NCI-H748 (cell line): ENCODE measurements around the gene JHY.
"Not testable (repeated sequence)": the region's sequence is repeated elsewhere in the genome, so short reads cannot be mapped to it uniquely, and the experiment has no call there.

Experiments
- DNase-seq: peaks from one replicate; lab custom pipeline; 2025; ENCODE audit not compliant: unreplicated experiment; lab: John Stamatoyannopoulos, UW

Gene JHY

GRCh38 chr11:122882189-122882856, at the start of gene JHY:
Gene JHY (plus strand): TSS chr11:122882759. CDS start chr11:122885850, 3,091 bp downstream.
- DNase-seq: peak; percentile 3

GRCh38 chr11:122833846-122834464, 48.6 kb upstream of the JHY start:
- DNase-seq: no peak

- DNase-seq: no peak
Measured at GRCh38 chr11:122836916-122837315, 45.6 kb upstream of the JHY start.

GRCh38 chr11:122837528-122838346, 44.8 kb upstream of the JHY start:
- no peak for DNase-seq

- peak; percentile 77 for DNase-seq
Measured at GRCh38 chr11:122843281-122844141, 39.0 kb upstream of the JHY start.

- DNase-seq: no peak
Measured at GRCh38 chr11:122847466-122847865, 35.1 kb upstream of the JHY start.

- DNase-seq: no peak
Measured at GRCh38 chr11:122848186-122848585, 34.4 kb upstream of the JHY start.

GRCh38 chr11:122850076-122850631, 32.4 kb upstream of the JHY start:
- DNase-seq: no peak

GRCh38 chr11:122851366-122851966, 31.1 kb upstream of the JHY start:
- DNase-seq: peak; percentile 19

- no peak for DNase-seq
Measured at GRCh38 chr11:122852074-122852795, 30.3 kb upstream of the JHY start.

GRCh38 chr11:122852796-122853160, 29.8 kb upstream of the JHY start:
- no peak for DNase-seq

GRCh38 chr11:122853261-122853660, 29.3 kb upstream of the JHY start:
- DNase-seq: no peak

- DNase-seq: peak; percentile 62
Measured at GRCh38 chr11:122853971-122854446, 28.6 kb upstream of the JHY start.

GRCh38 chr11:122861631-122862030, 20.9 kb upstream of the JHY start:
- DNase-seq: no peak

GRCh38 chr11:122862091-122862490, 20.5 kb upstream of the JHY start:
- no peak for DNase-seq

- not testable (repeated sequence) for DNase-seq
Measured at GRCh38 chr11:122863154-122863553, 19.4 kb upstream of the JHY start.

- DNase-seq: peak; percentile 46
Measured at GRCh38 chr11:122863704-122864326, 18.7 kb upstream of the JHY start.

GRCh38 chr11:122864386-122865115, 18.0 kb upstream of the JHY start:
- no peak for DNase-seq
